Neural cell (in vitro differentiated cells): ENCODE measurements around the gene ASB6. TPM values are rescaled to one million over a fixed set of nuclear protein-coding genes. Genes with fewer than 3 reads are reported as not detected.

Experiments
- H2AFZ ChIP-seq: fragments of 200-600, 300-800 bp; sonication (generic), shearing (Covaris generic); 2 replicates; pipeline ENCODE4 v1.6.0; 2014; ENCODE audit warnings: low read depth, mild to moderate bottlenecking, antibody characterized with exemption, low read length, moderate library complexity
- H3F3A ChIP-seq: fragments of 200-600 bp; shearing (Covaris generic); 2 replicates; pipeline ENCODE4 v1.6.1; 2016; ENCODE audit warnings: mild to moderate bottlenecking, moderate library complexity, mixed read lengths, antibody characterized with exemption, low read length; ENCODE audit not compliant: insufficient read depth, poor library complexity, severe bottlenecking
- H3K27ac ChIP-seq: fragments of 200-600, 300-800 bp; sonication (generic), shearing (Covaris generic); 2 replicates; pipeline ENCODE4 v1.5.1; 2014; ENCODE audit warnings: mild to moderate bottlenecking, low read length, moderate library complexity
- H3K27me3 ChIP-seq: fragments of 300-800, 200-600 bp; sonication (generic), shearing (Covaris generic); 2 replicates; pipeline ENCODE4 v1.6.0; 2014; ENCODE audit warnings: mild to moderate bottlenecking, low read depth, low read length, moderate library complexity; ENCODE audit not compliant: insufficient read depth
- H3K36me3 ChIP-seq: fragments of 300-800, 200-600 bp; sonication (generic), shearing (Covaris generic); 2 replicates; pipeline ENCODE4 v1.5.1; 2014; ENCODE audit warnings: mild to moderate bottlenecking, antibody characterized with exemption, low read length, moderate library complexity; ENCODE audit not compliant: insufficient read depth
- H3K4me2 ChIP-seq: fragments of 300-800, 200-600 bp; sonication (generic), shearing (Covaris generic); 2 replicates; pipeline ENCODE4 v1.6.0; 2014; ENCODE audit warnings: mild to moderate bottlenecking, low read length
- H3K4me3 ChIP-seq: fragments of 300-800, 200-600 bp; sonication (generic), shearing (Covaris generic); 2 replicates; pipeline ENCODE4 v1.5.1; 2014; ENCODE audit warnings: mild to moderate bottlenecking, low read length, moderate library complexity
- H3K79me2 ChIP-seq: fragments of 200-600 bp; shearing (Covaris generic); replicated peaks from 2 replicates; pipeline ENCODE4 v1.6.0; 2014; ENCODE audit warnings: mild to moderate bottlenecking, low read length, moderate library complexity; ENCODE audit not compliant: insufficient read depth
- H3K9ac ChIP-seq: fragments of 300-800, 200-600 bp; sonication (generic), shearing (Covaris generic); 2 replicates; pipeline ENCODE4 v1.6.1; 2016; ENCODE audit warnings: mild to moderate bottlenecking, low read length, mixed read lengths
- H3K9me2 ChIP-seq: fragments of 200-600 bp; shearing (Covaris generic); 2 replicates; pipeline ENCODE4 v1.6.1; 2016; ENCODE audit warnings: mild to moderate bottlenecking, low read length, mixed read lengths; ENCODE audit not compliant: insufficient read depth
- H3K9me3 ChIP-seq: fragments of 200-600, 300-800 bp; sonication (generic), shearing (Covaris generic); 2 replicates; pipeline ENCODE4 v1.6.1; 2016; ENCODE audit warnings: mild to moderate bottlenecking, mixed run types, low read length, moderate library complexity, mixed read lengths
- H4K20me1 ChIP-seq: fragments of 200-600 bp; shearing (Covaris generic); 2 replicates; pipeline ENCODE4 v1.6.1; 2016; ENCODE audit warnings: mild to moderate bottlenecking, mixed run types; ENCODE audit not compliant: insufficient read depth
- CTCF ChIP-seq: fragments of 450-650 bp; IDR thresholded peaks from 2 replicates; pipeline ENCODE4 v1.5.1; 2014; ENCODE audit warnings: antibody characterized with exemption, mild to moderate bottlenecking, moderate library complexity; ENCODE audit not compliant: poor library complexity, severe bottlenecking
- EP300 ChIP-seq: fragments of 450-650 bp; conservative IDR thresholded peaks from 2 replicates; pipeline ENCODE4 v1.6.1; 2014; ENCODE audit warnings: antibody characterized with exemption, mild to moderate bottlenecking, moderate library complexity; ENCODE audit not compliant: poor library complexity, severe bottlenecking
- EZH2 ChIP-seq: fragments of 200-600, 300-800 bp; shearing (Covaris generic), sonication (generic); IDR thresholded peaks from 2 replicates; pipeline ENCODE4 v1.6.1; 2014; ENCODE audit warnings: antibody characterized with exemption, low read length, borderline replicate concordance, mild to moderate bottlenecking; ENCODE audit not compliant: insufficient read depth, poor library complexity, severe bottlenecking
- MXI1 ChIP-seq: fragments of 450-650 bp; conservative IDR thresholded peaks from 2 replicates; pipeline ENCODE4 v1.6.1; 2014; ENCODE audit warnings: antibody characterized with exemption, mild to moderate bottlenecking; ENCODE audit not compliant: poor library complexity, severe bottlenecking
- POLR2AphosphoS5 ChIP-seq: IDR thresholded peaks from 2 replicates; pipeline ENCODE4 v1.6.1; 2012
- RAD21 ChIP-seq: fragments of 450-650 bp; conservative IDR thresholded peaks from 2 replicates; pipeline ENCODE4 v1.6.1; 2014; ENCODE audit warnings: antibody characterized with exemption, mild to moderate bottlenecking, moderate library complexity
- SMC3 ChIP-seq: fragments of 450-650 bp; conservative IDR thresholded peaks from 2 replicates; pipeline ENCODE4 v1.6.1; 2014; ENCODE audit warnings: antibody characterized with exemption, mild to moderate bottlenecking, moderate library complexity; ENCODE audit not compliant: poor library complexity
- TAF1 ChIP-seq: IDR thresholded peaks from 2 replicates; pipeline ENCODE4 v1.6.1; 2012; ENCODE audit warnings: low read depth
- polyA plus RNA-seq: library from polyadenylated mRNA; depleted of rRNA; stranded (reverse); fragments of >200 nt; gene quantifications from 2 replicates; pipeline ENCODE4 v1.2.3, GENCODE V29; 2014
- TF ChIP-seq, protein P1 (sequence below): IDR thresholded peaks from 2 replicates; pipeline ENCODE4 v1.6.1; 2012; ENCODE audit warnings: borderline replicate concordance

Gene ASB6
- polyA plus RNA-seq, 1 donor from 2014 or later: 18.4 TPM

GRCh38 chr9:129678844-129679243 is 36.9 kb upstream of the ASB6 start:
- Histone ChIP-seq H3F3A (no peaks in the 10 kb centered on the region), H2AFZ (no peak overlapping the region), H3K4me2 (no peak overlapping the region), H3K27ac (no peak overlapping the region), H3K79me2 (no peaks in the 10 kb centered on the region), H3K4me3 (no peak overlapping the region), H3K9ac (no peak overlapping the region), H3K9me3 (no peaks in the 10 kb centered on the region), H3K36me3 (no peaks in the 10 kb centered on the region), H3K27me3 (no peaks in the 10 kb centered on the region), H4K20me1 (no peaks in the 10 kb centered on the region), H3K9me2 (no peaks in the 10 kb centered on the region)
- TF ChIP-seq TAF1 (no peak), EP300 (no peak), RAD21 (no peak), POLR2AphosphoS5 (no peak), SMC3 (no peak), CTCF (no peak), EZH2 (no peak), MXI1 (no peak)
- TF ChIP-seq, protein P1, sequence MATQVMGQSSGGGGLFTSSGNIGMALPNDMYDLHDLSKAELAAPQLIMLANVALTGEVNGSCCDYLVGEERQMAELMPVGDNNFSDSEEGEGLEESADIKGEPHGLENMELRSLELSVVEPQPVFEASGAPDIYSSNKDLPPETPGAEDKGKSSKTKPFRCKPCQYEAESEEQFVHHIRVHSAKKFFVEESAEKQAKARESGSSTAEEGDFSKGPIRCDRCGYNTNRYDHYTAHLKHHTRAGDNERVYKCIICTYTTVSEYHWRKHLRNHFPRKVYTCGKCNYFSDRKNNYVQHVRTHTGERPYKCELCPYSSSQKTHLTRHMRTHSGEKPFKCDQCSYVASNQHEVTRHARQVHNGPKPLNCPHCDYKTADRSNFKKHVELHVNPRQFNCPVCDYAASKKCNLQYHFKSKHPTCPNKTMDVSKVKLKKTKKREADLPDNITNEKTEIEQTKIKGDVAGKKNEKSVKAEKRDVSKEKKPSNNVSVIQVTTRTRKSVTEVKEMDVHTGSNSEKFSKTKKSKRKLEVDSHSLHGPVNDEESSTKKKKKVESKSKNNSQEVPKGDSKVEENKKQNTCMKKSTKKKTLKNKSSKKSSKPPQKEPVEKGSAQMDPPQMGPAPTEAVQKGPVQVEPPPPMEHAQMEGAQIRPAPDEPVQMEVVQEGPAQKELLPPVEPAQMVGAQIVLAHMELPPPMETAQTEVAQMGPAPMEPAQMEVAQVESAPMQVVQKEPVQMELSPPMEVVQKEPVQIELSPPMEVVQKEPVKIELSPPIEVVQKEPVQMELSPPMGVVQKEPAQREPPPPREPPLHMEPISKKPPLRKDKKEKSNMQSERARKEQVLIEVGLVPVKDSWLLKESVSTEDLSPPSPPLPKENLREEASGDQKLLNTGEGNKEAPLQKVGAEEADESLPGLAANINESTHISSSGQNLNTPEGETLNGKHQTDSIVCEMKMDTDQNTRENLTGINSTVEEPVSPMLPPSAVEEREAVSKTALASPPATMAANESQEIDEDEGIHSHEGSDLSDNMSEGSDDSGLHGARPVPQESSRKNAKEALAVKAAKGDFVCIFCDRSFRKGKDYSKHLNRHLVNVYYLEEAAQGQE: no peak

DNA sequence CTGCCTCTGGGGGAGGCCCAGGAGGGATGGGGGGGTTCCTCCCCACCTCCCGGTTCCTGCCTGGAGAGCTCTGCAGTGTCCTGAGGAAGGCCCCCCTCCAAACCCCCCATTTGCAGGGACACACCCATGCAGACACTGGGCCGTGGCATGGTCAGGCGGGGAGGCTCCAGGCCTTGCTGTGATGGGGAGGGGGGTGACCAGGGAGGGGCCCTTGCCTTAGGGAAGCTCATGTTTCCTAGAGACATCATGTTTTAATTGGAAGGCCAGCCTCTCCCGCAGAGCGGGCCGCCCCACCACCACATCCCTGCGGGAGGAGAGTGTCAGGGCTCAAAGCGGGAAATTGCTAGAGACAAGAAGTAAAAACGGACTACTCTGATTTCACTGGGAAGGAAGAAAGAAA is 35.5 kb upstream of the ASB6 start:
- no peak overlapping the region for H3K27ac ChIP-seq
- TF ChIP-seq RAD21 (no peak), EZH2 (no peak), CTCF (no peak), MXI1 (no peak), TAF1 (no peak), SMC3 (no peak), EP300 (no peak), POLR2AphosphoS5 (no peak)
- TF ChIP-seq, protein P1: no peak
- H3K36me3 ChIP-seq: no peaks in the 10 kb centered on the region
- no peak overlapping the region for H3K4me3 ChIP-seq
- H3K9ac ChIP-seq: no peak overlapping the region
- H3K79me2 ChIP-seq: no peaks in the 10 kb centered on the region
- H3F3A ChIP-seq: no peaks in the 10 kb centered on the region
- H2AFZ ChIP-seq: no peak overlapping the region
- no peaks in the 10 kb centered on the region for H3K27me3 ChIP-seq
- H3K4me2 ChIP-seq: no peak overlapping the region
- H4K20me1 ChIP-seq: no peaks in the 10 kb centered on the region
- no peaks in the 10 kb centered on the region for H3K9me2 ChIP-seq
- no peaks in the 10 kb centered on the region for H3K9me3 ChIP-seq
